ENCODE data around the gene ITGBL1.

Gene ITGBL1

DNA sequence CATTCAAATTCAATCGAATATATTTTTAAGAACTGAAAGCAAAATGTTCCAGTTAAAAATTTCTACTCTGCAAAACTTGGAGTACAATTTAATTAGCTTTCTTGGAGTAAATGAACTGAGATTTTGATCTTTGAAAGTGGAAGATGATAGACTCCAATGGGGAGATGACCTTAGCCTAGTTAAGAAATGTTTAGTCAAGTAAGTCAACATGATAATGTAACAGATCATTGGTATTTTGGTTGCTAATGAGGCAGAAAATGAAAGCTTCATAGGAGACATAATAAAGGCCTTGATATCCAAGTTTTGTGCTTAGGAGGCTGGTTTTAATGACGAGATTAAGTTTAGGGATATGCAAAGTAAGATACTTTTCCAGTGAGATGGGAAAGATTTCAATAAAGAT is 181.7 kb downstream of the ITGBL1 start:
- DNase-seq = no peak

DNA sequence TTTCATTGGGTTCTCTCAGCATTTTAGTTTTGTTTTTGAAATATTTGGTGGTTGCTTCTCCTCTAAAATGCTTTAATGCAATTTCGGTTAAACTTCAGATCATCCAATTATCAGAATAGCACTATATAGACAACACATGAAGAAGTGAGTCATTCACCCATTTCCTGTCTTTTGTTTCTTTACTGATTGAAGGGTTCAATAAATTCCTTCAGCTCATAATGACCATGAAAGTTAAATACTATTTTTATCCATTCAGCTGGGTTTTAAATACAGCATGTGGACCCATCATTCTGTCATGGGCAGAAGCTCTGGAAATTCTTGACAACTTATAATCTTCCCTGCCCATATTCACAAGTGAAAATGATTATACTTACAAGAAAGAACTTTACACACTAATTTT is 187.2 kb downstream of the ITGBL1 start:
- DNase-seq = no peak

DNA sequence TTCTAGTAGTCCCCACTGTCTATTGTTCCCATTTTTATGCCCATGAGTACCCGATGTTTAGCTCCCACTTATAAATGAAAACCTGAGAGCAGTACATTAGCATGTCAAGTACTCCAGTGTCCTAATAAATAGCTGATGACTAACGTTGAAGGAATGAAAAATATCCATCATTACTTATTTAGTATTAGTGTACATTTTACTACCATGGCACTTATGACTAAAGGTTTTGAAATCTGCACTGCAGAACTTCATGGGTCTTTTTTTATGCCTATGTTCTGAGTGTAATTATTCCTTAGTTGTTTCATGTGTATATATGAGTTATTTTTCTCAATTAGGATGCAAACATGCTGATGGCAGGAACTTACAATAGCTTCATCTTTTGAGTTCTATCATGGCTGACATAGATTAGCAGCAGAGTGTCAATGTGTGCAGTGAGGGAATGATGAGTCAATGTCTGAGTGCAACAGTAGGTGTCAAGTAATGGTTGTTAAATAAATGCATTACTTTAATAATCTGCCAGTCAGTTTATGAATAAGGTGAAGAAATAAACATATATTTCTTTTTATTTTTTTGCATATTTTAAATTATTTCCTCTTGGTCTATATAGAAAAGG is 188.4 kb downstream of the ITGBL1 start:
- DNase-seq = no peak

DNA sequence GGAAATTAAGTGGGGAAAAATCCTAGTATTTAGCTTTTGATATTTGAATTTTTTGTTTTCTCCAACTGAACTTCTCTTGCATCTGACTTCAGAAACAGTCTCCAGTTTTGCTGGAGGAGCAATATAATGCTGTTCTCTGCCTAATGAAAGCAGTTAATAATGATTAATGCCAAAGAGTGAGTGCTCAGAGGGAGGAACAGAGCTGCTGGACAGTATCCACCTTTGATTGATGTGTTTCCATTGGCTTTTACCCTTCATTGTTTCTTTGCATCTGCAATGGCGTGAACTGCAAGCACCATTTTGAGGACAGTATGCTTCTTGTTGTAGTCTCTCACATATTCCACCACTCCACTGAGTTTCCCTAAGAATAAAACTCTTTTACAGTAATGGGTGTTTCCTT is 193.4 kb downstream of the ITGBL1 start:
- no peak for DNase-seq

DNA sequence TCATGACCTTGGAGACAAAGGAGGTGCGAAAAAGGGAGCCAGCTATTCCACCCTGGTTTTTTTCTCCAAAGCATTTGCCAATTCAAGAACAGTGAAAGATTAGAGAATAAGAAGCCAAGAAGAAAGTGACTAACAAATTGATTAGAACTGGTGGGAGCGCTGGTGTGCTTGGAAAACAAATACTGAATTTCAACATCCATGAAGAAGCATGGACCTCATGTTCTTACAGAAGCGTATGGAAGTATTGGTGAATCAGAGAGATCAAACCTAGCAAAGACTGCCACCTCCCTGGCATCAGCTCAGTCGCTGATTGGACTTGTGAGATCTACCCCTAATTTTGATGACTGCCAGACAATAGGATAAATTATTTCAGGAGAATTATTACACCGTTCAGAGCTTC is 195.3 kb downstream of the ITGBL1 start:
- DNase-seq = no peak

DNA sequence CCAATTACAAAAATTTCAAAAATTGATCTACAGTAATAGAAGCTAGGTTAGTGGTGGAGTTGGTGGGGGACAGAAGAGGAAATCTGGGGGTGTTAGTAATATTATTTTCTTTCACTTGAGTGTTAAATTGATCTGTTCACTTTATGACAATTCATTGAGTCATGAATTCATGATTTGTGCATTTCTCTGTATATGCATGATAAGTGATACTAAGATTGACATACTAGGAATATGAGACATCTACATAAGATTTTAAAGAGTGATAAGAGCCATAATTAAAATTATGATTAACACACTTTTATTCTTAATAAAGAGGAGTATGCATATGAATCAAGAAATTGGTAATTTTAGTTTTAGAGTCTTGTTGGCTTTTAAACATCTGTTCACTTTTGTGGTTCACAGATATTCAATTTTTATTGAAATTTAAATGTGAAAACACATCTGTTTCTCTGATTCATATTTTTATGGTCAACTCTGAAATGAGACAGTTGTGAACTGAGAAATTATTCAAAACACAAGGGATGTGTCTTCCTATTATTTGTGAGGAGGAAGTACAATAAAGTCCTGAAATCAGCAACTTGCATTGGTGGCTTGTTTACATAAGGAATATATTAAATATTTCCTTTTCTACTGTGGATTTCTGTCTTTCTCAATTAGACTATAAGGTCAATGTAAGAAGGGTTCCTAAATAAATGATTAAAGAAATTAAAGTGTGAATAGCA is 196.5 kb downstream of the ITGBL1 start:
- DNase-seq = no peak

DNA sequence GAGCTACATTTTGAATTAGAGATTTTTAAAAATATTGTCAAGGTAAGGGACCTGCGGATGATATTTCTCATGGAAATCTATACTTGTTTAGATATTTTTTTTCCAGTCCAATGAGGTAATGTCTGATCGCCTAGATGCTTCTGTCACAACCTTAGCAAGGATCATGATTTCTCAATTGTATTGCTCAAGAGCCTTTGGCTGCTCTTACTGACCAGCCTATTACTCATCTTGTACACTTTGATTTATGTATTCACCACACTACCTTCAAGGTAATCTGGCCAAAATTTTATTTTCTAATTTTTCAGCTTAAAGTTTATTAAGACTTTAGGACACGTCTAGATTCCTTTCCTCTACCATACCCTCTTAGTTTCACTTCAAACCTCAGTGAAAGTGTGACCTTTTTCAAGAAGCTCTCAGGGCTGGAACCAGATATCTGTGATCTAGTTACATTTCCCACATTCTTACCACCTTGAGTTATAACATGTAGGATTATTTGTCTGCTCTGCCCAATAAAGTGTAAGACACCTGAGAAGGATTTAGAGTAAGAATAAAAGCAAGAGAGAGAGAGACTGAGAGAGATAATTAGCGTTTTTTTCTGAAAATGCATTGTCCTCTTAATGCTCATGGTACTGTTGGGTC is 197.1 kb downstream of the ITGBL1 start:
- DNase-seq = no peak

DNA sequence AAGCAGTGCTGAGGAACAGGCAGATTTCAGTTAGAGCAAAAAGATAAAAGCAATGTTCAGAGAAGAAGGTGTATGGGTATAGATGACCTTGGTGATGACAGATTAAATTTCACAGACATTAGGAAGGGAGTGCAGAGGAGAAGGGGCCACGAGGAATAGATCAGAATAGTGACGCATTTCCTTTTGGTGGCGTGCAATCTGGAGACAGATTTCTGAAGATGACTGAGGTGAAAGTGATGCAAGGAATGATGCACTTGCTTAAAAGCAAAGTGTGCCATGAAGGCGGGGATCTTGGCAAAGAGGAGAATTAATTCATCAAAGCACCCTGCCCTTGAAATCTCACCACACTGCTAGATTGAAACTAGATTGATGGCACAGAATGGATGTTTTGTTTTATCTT is 202.4 kb downstream of the ITGBL1 start:
- DNase-seq = no peak

DNA sequence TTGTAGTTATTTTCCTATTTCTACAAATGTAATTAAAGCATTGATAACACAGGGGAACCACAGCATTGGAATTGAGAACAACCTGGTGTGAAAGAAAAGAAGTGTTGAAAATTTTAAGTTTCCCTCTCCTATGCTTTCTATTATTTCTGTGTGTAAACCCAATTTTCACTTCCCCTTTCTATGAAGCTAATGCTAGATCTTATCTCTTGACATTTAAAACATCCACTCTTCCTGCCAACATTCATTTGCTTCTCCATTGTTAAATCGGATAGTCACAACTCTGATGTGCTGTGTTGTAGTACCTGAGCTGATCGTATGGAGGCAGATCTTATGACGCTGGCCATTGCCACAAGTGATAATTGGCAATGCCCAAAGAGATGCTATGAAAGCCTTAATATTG is 203.0 kb downstream of the ITGBL1 start:
- no peak for DNase-seq

DNA sequence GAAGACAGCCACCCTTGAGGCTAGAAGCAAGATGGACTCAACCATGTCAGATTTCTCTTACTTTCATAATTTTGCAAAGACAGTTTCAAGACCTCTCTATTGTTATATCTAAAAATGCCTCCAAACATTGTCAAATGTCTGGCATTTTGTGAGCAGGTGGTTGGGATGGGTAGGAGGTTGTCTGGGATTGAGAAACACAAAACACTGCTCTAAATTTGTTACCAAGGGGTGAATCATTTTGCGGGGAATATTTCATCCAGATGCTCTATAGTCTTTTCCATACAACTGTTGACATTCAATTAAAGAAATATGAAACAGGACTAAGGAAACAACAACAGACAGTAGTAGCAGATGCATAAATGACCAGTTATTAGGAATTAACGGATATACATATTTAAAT is 208.2 kb downstream of the ITGBL1 start:
- no peak for DNase-seq

DNA sequence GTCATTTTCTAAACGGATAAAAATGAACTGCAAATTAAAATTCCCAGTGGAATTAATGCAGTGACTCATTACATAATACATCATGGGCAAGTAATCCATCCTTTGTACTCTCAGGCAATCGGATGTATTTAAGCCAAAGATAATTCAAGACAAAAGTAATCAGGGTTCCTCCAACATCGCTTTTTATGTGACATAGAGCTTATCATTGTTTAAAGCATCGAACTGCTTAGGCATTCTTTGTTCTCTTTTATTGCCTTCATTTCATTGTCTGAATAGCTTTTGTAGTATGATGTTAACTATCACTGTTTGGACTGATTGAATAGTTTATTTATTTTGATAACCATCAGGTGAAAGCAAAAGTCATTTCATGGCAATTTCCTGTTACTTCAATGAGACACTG is 209.4 kb downstream of the ITGBL1 start:
- DNase-seq = no peak

DNA sequence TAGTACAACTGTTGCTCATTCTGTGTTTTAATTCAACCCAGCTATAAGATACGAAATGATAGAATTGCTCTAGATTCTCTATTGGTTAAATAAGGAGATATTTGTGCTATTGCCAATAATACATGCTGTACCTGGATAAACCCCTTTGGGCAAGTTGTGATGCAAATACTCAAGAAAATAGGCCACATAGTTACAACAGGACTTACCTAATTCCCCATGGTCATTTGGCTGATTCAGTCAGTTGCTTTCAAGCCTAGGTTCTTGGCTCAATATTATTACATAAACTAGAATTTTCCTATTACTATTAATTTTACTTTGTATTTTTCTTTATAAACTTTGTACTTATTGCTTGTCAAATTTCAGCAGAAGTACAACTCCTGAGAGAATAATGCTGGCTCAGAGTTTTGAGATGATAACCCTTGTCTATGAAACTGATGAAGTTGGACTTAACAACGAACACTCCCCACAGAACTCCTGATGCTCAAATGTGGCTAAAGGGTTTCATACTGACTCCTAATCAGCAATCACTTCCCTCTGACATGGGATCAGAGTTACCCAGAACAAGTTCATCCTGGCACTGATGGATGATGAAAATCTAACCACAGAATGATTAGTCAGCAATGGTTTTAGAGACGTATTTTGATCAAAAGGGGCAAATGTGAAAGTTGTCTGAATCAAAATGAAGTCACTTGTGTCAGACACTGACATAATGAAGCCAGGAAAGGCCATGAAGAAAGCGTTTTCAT is 221.1 kb downstream of the ITGBL1 start:
- DNase-seq = no peak

DNA sequence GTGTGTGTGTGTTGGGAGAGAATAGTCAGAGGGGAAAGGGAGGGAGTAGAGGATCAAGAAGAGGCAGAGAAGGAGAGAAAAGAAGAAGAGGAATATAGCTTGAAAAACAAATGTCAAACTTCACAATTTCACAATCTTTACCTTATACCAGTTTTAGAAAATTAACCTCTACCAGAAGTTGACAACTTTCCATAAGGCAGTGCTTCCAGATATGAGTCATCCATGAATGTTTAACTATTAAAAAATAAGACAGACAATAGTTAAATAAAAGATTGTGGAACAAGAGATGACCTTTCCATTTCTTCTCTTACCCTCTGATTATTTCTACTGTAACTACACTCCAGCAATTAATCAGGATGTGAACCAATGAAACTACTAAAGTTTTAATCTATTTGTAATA is 229.4 kb downstream of the ITGBL1 start:
- no peak for DNase-seq

DNA sequence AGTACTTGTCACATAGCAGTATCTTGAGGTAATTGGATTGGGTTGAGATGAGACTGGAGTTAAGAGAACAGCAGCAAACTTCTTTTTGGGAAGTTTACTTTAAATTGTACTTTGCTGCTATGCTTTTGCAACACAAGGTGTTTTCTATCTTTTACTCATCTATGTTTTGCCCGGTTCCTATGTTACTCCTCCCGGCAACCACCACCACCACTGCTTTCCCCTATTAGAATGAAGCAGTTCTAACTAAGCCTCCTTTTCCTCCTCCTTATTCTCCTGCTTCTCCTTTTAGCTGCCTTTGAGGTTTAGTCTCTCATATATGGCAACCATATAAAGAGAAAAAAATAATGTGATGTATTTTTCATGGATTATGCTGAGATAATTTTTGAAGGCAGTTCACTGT is 233.5 kb downstream of the ITGBL1 start:
- no peak for DNase-seq

DNA sequence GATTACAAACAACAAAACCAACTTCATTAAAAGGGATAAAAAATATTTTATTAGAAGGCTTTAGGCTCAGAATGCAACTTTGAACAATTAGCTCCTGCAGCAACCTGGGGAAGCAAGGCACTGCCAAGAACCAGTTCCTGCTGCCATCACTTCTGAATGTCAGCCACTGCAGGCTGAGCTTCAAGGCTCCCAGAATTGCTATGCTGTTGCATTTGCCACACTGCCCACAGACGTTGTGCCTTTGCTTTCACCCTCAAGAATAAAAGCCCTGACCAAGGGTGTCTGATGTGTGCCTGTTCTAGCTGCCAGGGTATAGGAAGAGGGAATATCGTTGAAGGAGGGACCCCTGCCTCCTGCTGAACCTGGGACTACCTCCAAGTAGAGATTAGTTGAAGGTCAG is 238.4 kb downstream of the ITGBL1 start:
- no peak for DNase-seq

DNA sequence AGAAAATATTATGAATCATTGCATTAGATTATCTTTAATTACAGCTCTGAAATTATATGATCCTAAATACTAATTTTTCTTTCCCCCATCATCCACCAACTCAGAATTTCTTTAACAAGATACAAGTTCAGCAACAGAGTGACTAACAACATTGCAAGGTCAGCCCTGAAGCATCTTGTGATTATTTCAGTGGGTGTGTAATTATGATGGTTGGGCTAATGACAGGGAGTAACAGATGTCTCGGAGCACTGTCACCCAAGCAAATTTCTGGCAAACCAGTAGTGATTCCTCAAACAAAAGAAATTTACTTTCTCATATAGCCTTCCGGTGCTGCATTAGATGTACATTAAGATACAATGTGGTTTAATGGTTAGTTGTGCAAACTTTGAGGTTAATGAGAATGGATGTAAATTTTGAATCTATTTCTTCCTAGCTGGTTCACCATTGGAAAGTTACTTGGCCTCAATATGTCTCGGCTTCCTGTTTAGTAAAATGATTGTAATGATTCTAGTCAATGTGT is 238.9 kb downstream of the ITGBL1 start:
- DNase-seq = no peak

DNA sequence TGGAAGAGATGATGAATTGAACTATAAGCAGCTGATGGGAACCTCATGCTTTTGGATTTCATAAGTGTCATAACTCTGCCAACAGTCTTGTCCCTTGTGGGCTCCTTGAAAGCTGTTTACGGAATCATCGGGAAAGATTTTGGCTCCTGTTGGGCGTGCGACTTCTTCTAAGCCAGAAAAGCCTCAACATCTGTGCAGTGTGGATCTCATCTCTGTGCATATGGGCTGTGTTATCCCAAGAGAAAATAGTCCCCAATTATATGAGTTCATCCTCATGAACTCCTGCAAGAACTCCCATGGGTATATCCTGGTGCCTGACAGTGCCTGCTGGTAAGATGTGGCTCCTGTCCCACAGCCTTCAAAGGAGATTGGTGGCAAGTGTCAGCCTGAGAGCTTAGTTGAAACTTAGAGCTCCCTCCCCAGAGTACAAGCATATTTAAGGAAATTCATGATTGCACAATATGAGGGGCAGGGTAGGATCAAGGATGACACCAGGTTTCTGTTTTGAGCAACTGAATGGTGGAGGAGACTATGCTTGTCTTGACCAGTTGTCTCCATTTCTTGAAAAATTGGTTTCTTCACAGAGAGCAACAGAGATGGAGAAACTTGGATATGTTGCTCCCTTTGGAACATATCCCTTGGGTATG is 243.5 kb downstream of the ITGBL1 start:
- DNase-seq = no peak

DNA sequence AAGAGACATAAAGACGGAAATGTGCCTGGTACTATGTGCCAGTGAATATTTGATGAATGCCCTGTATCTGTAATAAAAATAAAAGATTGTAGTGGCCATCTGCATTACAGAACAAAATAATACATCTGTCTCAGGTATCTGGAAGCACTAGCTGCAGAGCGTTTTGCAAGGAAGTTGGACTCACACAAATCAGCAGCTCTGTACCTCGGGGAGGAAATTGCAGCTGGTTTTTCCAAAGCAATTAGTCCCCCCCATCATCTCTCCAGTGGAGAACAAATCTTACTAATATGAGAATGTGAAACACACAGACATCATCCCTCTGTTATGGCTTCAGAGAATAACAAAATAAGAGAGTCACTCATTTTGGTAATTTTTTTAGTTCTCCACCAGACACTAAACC is 245.3 kb downstream of the ITGBL1 start:
- DNase-seq = no peak

DNA sequence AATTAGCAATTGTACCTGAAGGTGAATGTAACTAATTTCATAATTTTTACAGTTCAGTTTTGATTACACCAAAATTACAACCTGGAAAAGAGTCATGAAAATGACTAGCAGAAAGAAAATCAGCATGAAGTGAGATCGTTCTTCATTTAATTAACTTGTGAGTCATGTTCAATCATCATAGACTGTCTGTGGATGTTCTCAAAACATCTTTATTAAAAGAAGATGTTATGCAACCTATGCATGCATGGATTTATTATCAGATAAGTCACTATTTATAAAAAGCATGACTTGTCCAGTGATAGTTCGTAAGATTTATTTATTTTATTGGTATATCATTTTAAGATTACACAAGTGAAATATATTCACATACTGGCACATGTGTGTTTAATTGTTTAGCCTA is 245.9 kb downstream of the ITGBL1 start:
- DNase-seq = no peak

DNA sequence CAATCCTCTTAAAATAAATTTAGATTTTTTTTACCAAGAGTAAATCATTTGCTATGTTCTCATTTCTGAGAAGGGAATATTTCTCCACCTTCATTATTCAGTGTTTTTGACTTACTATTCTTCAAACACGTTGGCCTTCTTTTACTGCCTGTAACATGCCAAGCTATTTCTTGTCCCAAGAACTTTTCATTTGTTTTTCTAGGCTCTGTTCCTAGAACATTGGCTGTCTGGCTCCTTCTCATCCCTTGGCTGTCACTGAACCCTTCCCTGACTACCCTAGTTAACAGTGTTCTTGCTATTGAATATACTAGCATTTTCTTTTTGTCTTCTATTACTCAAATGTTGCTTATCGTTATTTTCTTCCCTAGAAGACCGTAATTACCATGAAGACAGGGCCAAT is 248.1 kb downstream of the ITGBL1 start:
- DNase-seq = no peak

DNA sequence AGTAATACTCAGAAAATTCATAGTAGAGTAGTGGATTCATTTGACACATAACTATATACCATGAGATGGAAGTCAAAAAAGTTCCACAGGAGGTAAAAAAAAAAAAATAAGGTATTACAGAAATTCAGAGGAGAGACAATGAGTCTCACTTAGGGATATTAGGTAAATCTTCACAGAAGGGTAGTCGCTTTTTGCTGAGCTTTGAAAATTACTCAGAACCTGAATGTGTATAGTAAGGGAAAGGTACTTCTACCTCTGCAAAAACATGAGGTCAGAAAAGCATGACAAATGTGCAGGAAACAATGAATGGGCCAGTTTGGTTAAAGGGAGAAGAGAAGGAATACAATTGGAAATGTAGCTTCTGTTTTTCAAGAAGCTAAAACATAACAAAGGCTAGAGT is 250.6 kb downstream of the ITGBL1 start:
- DNase-seq = no peak

DNA sequence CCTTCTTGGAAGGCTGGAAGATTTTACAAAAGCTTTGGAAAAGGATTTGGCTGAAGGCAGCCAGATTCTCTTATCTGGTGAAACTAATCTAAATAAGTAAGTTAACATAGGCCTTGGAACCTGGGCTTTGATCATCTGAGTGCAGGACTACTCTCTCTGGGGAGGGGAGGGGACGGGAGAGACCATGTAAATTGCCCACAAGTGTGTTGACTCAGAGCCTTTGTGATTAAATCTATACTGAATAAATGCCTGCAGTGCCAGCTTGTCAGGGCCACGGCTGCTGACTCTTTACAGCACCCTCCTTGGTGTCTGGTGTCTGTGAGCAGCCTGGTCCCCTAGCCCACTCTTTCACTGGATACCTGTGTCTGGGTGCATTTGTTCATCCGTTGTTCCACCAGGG is 251.4 kb downstream of the ITGBL1 start:
- no peak for DNase-seq

DNA sequence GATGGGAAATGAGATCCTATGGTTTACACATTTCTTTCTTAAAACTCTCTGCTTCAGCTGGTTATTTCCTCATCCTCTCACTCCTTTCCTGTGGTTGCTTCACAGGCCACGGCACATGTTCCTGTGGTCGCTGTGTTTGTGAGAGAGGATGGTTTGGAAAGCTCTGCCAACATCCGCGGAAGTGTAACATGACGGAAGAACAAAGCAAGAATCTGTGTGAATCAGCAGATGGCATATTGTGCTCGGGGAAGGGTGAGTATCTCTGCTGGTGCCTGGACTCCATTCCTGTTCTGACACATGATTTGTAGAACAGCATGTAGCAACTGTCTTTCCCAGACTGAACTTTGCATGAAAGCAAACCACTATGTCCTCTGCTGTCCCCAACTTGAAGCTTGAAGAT is 254.2 kb downstream of the ITGBL1 start:
- DNase-seq = no peak

Measured in NK-92 treated with Interleukin-12 subunit alpha and Interleukin-12 subunit beta, amount 100 ng/mL, for 24 hours (cell line).